Eye (tissue), 1 donor: ENCODE measurements around the gene SOX6.
"Not testable (repeated sequence)": the region's sequence is repeated elsewhere in the genome, so short reads cannot be mapped to it uniquely, and the experiment has no call there.

Source experiments
- DNase-seq: peaks from one replicate; pipeline ENCODE4 v3.0.0-alpha.2; 2015

Gene SOX6

GRCh38 chr11:16182553-16182952 is 173.8 kb downstream of the SOX6 start:
- no peak for DNase-seq

- DNase-seq, result no peak
Observed at GRCh38 chr11:16180868-16181267, 175.5 kb downstream of the SOX6 start.

GRCh38 chr11:16179676-16180075 is 176.7 kb downstream of the SOX6 start:
- DNase-seq, result no peak

- DNase-seq, result no peak
Observed at GRCh38 chr11:16178273-16178672, 178.1 kb downstream of the SOX6 start.

- no peak for DNase-seq
Observed at GRCh38 chr11:16177688-16178087, 178.7 kb downstream of the SOX6 start.

- no peak for DNase-seq
Observed at GRCh38 chr11:16173798-16174197, 182.5 kb downstream of the SOX6 start.

GRCh38 chr11:16171882-16172281 is 184.5 kb downstream of the SOX6 start:
- no peak for DNase-seq

- peak; percentile 36 for DNase-seq
Observed at GRCh38 chr11:16169956-16170847, 186.1 kb downstream of the SOX6 start.

GRCh38 chr11:16169541-16169940 is 186.8 kb downstream of the SOX6 start:
- DNase-seq, result no peak

- DNase-seq, result no peak
Observed at GRCh38 chr11:16167706-16168487, 188.4 kb downstream of the SOX6 start.

- DNase-seq, result no peak
Observed at GRCh38 chr11:16166571-16166970, 189.8 kb downstream of the SOX6 start.

GRCh38 chr11:16160146-16160545 is 196.2 kb downstream of the SOX6 start:
- DNase-seq, result no peak

GRCh38 chr11:16158426-16158994 is 197.8 kb downstream of the SOX6 start:
- DNase-seq, result no peak

- no peak for DNase-seq
Observed at GRCh38 chr11:16157327-16157726, 199.0 kb downstream of the SOX6 start.

- DNase-seq, result no peak
Observed at GRCh38 chr11:16155448-16155847, 200.9 kb downstream of the SOX6 start.

GRCh38 chr11:16154715-16155396 is 201.5 kb downstream of the SOX6 start:
- DNase-seq, result no peak

- no peak for DNase-seq
Observed at GRCh38 chr11:16153951-16154350, 202.4 kb downstream of the SOX6 start.

GRCh38 chr11:16151138-16151537 is 205.2 kb downstream of the SOX6 start:
- DNase-seq, result no peak

GRCh38 chr11:16149476-16149875 is 206.9 kb downstream of the SOX6 start:
- DNase-seq, result no peak

- peak; percentile 59 for DNase-seq
Observed at GRCh38 chr11:16148301-16148931, 207.9 kb downstream of the SOX6 start.

- not testable (repeated sequence) for DNase-seq
Observed at GRCh38 chr11:16146980-16147379, 209.4 kb downstream of the SOX6 start.

- not testable (repeated sequence) for DNase-seq
Observed at GRCh38 chr11:16141614-16142013, 214.7 kb downstream of the SOX6 start.
